Stimulated activated CD8-positive, alpha-beta memory T cell treated with anti-CD3 and anti-CD28 coated beads, Interleukin-4, amount 100 ng/mL, for 1 hour (primary cell): ENCODE data around the gene BCL2L11.

Experiments used
- DNase-seq, 2 donors: peaks; one replicate each; pipeline ENCODE4 v3.0.0-alpha.2; 2020; ENCODE audit warnings: low read depth in 2 of 2, low spot score in 1 of 2

BCL2L11 gene

DNA sequence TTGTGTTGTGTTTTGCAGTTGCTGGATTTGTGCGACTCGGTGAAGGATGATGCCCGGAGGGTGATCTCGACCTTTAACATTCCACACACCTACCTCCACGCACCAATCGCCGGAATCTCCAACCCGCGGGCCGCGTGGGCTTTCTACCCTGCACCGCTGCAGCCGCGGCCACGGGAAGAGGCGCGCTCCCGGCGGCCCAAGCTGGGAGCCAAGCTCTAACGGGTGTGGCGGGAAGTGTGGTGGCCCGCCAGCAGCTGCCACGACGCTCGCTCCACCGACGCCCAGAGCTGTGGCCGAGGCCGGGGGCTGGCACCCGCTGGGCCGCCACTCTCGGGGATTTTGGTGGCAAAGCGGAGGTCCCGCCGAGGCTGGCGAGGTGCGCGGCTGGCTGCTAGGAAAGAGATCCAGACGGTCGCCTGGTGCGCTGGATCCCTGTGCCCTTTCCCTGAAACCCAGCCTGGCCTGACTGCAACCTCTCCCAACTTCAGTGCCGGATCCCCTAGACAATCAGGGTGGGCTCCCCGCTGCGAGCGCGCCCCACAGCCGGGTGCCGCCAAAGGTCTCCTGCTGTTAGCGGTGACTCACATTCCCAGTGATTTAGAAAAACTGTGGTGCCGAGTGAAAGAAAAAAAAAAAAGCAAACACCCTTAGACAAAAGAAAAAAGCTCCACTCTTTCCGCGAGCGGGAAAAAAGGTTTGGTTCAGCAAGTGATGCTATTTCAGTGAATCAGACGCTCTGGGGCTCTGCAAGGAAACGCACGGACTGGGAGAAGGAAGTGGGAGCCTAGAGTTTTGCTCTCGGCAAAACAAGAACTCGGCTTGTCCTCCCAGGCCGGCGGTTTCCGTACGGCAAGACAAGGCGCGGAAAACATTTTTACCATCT lies 2.9 kb upstream of the BCL2L11 start:
- no peak for DNase-seq

DNA sequence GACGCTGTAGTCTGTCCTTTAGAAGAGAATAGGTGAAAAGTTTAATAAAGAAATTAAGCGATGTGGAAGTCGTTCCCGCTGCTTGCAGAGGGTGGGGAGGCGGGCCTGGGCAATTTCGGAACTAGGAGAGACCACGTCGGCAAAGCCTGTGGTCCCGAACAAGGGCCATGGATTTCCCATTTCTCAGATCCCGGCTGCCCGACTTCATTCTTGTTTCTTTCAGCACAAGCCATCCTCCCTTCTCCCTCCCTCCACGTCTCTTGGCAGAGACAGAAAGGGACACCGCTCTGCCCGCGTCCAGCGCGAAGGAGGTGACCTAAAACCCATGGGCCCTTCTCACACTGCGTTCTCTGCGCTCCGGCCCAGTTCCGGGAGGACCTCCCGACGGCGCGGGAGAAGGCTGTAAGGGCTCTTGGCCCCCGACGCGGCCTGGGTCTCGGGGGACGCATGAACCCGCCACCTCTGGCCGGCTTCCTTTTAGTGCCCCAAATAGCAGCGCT lies 2.2 kb upstream of the BCL2L11 start:
- DNase-seq = no peak

DNA sequence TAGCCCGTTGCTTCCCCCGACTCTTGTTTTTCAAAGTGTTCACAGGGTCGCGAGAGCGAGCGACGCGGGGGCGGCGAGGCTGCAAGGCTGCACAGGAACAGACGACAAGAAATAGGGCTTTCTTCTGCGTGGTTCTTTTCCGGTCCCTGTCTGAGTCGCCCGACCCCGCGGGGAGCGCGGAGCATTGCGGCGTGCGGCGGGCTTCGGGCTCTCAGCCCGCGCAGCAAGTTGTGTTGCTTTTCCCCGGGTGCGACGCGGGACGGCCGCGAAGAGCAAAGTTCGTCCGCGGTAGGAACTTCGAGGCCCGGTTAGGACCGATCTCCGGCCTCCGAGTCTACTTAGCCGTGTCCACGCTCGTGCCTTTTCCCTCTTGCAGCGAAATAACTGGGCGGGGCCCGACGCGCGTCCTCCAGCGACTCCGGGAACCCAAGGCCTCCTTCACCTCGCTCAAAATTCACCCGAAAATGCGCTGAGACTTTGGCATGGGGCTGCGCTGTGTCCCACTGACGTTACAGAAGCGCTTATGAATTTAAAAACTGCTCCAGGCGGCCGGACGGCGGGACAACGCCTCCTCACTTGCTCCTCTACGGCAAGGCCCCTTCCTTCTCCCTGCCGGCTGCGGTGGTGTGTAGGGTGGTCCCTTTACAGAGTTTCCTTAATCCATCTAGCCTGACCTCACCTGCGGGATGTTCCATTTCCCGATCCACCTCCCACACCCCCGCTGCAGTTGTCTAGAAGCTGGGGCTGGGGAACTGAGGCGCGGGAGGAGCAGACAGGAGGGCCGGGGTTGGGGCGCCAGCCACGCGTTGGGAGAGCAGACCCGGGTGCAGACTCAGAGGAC lies 1.5 kb upstream of the BCL2L11 start:
- no peak for DNase-seq

DNA sequence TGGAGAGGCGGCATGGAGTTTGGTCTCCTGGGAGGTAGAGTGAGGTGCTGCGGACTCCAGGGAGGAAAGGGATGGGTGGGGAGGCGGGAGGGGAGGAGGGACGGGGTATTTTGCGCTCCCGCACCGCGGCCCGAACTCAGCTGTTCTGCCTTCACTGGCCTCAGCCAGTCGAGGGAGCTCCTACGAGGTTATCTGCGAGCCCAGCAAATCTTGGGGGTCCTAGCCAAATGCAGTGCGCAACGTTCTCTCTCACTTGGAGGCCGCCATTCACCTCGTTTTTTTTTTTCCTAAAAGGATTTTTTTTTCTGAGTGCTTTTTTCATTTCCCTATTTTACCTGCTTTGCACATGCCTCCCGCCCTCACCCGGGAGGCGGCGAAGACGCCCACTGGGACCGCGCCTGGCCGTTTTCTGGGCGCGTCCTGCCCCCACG lies 877 bp upstream of the BCL2L11 start:
- DNase-seq = no peak

DNA sequence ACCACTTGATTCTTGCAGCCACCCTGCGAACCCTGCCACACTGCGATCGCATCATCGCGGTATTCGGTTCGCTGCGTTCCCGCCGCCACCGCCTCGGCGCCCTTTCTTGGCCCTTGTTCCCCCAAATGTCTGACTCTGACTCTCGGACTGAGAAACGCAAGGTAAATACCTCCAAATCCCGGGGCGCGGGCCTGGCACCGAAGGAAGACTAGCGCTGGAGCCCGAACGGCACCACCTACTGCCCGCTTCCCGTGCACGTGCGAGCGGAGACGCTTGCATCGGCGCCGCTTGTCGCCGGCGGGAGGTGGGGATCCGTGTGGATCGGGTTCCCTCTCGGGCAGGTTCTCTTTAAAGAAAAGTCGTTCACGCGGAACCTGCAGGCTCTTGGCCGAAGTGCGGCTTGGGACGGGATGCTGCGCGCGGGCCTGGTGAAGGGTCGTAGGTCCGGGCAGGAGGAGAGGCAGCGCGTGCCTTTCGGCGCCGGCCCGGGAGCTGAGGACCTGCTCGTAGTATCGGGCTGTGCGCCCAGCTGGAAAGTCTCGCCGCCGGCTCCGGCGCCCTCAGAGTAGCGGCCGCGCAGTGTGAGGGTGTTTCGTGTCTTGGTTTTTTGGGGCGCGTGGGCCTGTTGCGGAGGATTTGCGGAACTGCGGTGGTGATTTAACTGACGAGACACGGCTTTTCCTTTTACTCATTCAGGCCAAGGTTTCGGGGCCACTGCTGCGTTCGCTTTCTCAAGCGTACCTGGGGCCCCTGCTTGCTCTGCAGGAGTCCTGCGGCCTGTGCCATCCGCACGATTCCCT lies 514 bp downstream of the BCL2L11 start:
- DNase-seq = peak in 1 of 2 donors; percentile 17

DNA sequence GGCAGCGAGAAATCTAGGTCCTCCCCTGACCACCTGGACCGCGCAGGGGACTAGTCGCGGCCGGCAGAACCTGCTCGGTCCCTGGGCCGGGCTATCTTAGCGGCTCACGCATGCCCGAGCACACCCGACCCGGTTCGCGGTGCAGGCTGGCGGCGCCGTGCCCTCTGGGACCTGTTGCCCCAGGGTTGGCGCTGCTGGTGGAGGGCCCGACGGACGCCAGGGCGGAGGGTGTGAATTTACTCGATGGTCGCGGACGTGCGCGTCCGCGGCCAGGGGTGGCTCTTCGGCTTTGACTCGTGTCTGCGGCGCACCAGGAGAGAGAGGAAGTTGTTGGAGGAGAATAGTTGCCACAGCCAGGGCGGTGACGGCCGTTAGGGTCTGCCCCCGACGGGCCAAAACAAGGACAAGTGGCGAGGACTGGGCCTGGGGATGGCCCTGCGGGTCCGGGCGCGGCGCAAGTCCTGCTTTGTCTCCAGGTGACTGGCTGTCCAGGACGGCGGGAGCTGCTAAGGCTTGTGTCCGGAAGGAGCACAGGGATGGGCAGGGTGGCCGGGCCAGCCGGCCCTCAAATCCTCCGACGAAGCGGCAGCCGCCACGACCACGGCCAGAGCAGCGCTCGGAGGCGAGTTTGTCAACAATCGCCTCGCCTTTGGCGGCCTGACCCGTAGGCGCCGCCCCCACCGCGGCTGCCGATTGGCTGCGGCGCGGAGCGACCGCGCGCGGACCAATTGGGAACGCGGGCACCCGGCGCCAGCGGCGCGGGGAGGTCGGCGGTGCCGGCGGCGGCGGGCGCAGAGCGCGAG lies 1.3 kb downstream of the BCL2L11 start:
- DNase-seq = peak; percentile 51 to 55

DNA sequence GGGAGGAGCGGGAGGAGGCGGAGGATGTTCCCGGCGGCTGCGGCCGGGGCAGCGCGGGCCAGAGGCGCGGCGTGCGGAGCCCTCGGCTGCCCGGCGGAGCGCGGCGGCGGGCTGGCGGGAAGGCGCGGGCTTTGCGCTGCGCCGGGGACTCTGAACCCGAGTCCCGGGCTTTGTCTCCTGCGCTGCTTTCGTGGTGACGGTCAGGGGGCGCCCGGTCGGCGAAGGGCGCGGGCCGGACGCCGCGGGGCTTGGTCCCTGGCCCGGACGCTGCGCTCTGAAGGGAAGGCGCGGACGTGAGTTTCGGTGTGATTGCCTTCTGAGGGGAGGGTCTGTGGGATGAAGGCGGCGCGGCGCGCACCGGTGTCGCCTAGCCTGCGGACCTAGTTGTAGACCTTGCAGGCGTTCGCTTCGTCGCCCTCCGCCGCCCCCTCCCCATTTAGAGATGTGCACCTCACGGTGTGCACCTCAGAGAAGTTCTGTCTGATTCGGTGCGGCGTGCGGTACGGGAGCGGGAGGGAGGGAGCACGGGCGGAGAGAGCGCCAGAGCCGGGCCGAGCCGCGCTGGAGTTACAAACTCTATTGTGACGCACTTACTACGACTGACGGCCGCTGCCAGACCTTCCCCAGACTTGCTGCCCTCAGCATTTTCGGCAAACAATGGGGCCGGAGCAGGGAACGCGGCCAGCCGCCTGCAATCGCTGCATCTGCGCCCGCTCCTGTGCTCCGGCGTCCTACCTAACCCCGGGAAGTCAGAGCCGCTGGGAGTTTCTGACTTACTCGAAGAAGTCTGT lies 2.1 kb downstream of the BCL2L11 start:
- DNase-seq = no peak

DNA sequence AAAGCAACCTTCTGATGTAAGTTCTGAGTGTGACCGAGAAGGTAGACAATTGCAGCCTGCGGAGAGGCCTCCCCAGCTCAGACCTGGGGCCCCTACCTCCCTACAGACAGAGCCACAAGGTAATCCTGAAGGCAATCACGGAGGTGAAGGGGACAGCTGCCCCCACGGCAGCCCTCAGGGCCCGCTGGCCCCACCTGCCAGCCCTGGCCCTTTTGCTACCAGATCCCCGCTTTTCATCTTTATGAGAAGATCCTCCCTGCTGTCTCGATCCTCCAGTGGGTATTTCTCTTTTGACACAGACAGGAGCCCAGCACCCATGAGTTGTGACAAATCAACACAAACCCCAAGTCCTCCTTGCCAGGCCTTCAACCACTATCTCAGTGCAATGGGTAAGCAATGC lies 3.0 kb downstream of the BCL2L11 start:
- DNase-seq = no peak

DNA sequence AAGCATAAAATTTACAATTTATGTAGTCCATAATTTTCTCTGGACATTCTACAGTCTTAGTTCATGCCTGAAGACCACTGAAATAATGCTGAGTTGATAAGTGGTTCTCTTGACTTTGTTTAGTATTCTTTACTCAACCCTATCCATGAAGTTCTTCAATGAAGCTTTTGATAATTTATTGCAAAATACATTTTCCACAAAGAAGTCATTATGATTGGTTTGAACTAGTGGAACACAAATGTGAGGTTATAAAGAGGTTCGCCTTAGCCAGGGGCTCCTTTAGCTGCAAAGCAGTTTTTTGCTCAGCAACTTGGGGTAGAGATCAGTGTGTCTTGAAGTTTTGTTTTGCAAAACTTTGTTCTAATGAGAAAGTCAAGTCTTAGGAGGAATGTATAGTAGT lies 5.9 kb downstream of the BCL2L11 start:
- DNase-seq = no peak

DNA sequence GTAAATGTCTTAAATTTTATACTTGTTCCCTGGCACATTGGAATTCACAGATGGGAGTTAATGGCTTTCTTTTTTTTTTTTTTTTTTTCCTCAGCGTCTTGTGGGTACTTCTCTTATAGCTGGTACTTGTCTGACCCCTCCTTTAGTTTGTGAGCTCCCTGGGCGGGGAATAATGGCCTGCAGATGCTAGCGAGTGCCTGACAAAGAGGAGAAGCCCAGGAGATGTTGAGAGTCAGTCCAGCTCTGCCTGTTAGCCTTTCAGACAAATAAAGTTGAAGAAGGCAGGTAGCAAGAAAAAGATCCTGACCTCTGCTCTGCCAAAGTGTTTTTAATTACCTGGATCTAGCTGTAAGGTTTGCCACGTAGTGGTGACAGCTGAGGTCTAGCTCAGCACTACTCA lies 6.6 kb downstream of the BCL2L11 start:
- DNase-seq = no peak

DNA sequence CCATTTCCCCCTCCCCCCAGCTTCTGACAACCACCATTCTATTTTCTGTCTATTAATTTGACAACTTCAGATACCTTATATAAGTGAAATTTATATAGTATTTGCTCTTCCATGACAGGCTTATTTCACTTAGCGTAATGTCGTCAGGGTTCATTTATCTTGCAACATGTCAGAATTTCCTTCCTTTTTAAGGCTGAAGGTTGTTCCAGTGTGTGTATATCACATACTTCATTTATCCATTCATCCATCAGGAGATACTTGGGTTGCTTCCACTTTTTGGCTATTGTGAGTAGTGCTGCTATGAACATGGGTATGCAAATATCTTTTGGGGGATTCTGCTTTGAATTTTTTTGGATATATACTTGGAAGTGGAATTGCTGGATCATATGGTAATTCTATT lies 7.4 kb downstream of the BCL2L11 start:
- no peak for DNase-seq

DNA sequence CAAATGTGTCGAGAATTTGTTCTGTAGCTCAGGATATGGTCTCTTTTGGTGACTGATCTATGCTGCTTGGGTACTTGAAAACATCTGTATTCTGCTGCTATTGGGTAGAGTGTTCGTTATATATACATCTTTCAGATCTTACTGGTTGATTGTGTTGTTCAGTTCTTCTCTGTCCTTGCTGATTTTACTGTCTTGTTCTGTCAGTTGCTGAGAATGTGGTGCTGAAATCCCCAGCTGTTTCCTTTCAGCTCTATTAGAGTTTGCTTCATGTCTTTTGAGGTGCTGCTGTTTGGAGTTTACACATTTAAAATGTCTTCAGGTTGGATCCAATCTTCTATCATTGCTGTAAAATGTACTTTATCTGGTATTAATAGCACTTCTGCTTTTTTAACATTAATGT lies 12.9 kb downstream of the BCL2L11 start:
- no peak for DNase-seq

DNA sequence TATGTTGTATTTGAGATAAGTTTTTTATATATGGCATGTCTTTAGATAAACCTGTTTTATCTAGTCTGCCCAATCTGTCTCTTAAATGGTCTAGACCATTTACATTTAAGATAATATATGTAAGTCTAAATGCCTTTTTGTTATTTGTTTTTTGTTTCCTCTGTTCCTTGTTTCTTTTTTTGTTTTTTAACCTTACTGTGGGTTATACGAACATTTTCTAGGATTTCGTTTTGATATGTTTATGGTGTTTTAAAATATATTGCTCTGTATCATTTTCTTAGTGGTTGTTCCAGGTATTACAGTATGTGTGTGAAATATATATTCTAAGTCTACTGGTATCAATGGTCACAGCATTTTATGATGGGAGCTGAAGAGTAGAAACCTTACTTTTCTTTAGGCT lies 13.3 kb downstream of the BCL2L11 start:
- DNase-seq = no peak

DNA sequence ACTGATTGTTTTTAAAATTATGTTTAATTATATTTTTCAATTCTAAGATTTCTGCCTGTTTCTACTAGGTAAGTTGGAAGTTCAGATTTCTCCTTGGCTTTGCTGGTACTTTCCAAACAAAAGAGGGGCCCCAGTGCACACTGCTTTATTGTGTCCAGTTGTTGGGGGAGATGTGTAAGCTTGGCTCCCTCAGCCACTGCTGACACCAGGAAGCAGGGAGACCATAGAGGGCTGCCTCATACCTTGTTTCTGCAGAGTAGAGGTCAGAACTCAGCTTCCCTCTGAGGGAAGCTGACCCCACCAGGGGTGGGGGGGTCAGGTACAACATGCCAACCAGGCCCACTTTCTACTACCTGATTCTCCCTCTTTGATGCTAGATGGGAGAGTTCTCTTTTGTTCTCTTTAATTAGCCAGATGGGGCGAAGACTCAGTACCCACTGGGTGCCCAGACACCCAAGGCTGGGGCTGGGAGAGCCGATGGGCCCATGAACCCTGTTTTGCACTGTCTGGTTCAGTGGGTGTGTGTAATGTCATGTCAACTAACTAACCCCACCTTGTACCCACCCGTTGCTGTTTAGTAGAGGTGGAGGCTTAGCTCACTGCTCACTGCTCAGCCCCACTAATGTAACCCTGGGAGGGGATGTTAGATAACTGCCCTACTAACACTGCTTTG lies 14.7 kb downstream of the BCL2L11 start:
- DNase-seq = no peak

DNA sequence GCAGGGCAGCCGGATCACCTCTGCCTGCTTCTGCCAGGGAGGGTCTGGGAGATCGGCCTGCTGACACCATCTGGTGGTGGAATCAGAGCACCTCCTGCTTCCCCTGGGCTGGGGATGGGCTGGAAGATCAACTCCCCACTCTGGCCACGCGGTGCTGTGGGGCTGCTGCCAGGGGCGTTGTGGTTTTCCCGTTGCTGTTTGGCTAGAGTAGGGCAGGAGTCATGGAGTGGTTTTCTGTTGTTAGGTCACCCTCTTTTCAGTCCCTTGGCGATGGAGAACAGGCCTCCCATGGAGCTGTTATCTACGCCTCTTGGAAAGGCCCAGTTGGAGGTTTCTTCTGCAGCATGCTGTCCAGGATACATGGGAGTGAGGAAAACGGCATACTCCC lies 15.2 kb downstream of the BCL2L11 start:
- no peak for DNase-seq

DNA sequence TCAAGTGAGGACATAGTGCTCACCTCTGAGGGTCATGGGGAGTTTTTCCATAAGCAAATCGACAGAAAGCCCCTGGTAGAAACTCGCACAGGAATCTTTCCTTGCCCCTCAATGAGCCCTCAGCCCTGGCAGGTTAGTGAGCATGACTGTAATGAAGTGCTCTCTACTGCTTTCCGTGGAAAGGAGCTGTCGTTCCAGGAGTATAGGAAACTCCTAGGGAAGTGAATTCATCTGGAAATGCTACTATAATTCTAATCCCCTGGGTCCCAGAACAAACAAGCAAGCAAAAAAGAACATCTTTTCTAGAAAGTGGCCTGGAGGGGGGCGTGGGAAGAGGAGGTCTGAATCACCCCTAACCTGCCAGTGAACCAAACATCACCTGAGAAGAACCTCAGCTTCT lies 18.1 kb downstream of the BCL2L11 start:
- no peak for DNase-seq

DNA sequence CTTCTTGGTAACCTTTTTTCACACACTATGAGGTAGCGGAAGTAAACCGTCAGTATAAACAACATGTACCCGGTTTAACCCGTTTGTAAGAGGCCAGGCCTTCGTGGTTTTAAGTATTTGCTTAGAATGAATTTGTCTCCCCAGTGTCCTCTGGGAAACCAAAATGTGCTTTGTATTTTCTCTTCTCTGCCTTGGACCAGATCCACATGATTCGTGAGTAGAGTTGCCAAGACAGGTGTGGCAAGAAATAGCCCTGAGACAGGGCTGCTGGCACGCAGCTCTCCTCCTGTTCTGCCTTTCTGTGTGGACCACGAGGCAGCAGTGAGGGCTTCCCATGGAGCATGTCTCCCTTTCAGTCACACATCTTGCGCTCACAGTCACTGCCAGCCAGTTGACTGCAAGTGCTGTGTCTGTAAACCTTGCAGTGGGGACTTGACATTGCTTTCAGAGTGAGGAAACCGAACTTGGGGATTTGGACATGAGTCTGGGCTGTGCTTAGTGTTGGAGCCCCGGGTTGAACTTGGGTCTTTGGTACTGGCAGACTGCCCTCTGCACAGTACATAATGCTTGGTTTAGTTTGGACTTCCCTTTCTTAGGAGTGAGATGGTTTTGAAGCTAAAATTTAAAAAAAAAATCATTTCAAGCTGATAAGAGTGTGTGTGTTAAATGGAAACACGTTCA lies 19.1 kb downstream of the BCL2L11 start:
- DNase-seq = no peak

DNA sequence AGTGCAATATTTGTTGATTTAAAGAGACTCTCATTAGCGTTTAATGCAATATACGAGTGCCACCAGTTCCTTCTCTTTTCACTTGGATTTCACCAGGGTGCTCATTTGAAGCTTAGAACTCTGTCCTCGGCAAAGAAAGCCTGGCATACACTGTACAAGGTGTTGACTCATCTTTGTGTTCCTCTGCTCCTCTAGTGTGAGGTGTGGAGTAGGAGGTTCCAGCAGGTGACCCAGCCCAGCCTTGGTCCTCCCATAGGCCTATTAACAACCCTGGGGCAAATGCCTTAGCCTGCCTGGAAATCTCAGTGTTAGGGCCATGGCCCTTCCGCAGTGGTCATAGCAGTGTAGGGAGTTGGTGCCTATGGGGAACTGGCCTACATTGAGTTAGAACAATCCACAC lies 20.1 kb downstream of the BCL2L11 start:
- no peak for DNase-seq

DNA sequence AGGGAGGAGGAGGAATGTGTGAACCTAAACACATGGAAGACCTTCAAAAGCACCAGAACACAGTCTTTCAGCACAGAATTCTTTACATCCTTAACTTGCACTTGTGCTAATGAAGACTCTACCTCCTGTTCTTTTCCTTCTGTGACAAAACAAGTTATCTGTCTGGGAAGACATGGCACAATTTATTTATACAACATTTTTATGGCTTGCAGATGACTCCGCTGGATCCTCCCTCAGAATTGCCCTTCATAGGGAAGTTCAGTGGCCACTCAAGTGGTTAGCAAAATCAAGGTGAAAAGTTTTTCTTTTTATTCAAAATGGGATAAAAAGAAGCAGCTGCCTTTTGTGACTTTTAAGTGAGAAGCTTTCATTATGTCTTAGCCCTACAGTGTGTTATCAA lies 21.4 kb downstream of the BCL2L11 start:
- no peak for DNase-seq
